Measurements from ENCODE around the gene UBASH3A.

Gene UBASH3A

GRCh38 chr21:42434884-42435283, 31.2 kb downstream of the UBASH3A start:
- no peak for FAIRE-seq

DNA sequence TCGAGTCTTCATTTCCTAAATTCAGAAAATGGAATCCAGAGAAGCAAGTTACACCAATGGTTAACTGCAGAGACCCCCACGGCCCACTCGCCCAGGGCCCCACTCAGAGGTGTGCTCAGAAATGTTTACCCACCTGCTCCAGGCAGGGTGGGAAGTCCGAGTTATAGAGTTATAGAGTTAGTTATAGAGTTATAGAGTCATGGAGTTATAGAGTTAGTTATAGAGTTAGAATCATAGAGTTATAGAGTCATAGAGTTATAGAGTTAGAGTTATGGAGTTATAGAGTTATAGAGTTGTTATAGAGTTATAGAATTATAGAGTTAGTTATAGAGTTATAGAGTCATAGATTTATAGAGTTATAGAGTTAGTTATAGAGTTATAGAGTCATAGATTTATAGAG, 31.7 kb downstream of the UBASH3A start:
- no peak for FAIRE-seq

DNA sequence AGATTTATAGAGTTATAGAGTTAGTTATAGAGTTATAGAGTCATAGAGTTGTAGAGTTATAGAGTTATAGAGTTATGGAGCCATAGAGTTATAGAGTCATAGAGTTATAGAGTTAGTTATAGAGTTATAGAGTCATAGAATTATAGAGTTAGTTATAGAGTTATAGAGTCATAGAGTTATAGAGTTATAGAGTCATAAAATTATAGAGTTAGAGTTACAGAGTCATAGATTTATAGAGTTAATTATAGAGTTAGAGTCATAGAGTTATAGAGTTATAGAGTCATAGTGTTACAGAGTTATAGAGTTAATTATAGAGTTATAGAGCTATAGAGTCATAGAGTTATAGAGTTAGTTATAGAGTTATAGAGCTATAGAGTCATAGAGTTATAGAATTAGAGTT, 32.1 kb downstream of the UBASH3A start:
- no peak for FAIRE-seq

- no peak for FAIRE-seq
Measured at GRCh38 chr21:42436914-42437313, 33.2 kb downstream of the UBASH3A start.

- FAIRE-seq: no peak
Measured at GRCh38 chr21:42437786-42438185, 34.1 kb downstream of the UBASH3A start.

DNA sequence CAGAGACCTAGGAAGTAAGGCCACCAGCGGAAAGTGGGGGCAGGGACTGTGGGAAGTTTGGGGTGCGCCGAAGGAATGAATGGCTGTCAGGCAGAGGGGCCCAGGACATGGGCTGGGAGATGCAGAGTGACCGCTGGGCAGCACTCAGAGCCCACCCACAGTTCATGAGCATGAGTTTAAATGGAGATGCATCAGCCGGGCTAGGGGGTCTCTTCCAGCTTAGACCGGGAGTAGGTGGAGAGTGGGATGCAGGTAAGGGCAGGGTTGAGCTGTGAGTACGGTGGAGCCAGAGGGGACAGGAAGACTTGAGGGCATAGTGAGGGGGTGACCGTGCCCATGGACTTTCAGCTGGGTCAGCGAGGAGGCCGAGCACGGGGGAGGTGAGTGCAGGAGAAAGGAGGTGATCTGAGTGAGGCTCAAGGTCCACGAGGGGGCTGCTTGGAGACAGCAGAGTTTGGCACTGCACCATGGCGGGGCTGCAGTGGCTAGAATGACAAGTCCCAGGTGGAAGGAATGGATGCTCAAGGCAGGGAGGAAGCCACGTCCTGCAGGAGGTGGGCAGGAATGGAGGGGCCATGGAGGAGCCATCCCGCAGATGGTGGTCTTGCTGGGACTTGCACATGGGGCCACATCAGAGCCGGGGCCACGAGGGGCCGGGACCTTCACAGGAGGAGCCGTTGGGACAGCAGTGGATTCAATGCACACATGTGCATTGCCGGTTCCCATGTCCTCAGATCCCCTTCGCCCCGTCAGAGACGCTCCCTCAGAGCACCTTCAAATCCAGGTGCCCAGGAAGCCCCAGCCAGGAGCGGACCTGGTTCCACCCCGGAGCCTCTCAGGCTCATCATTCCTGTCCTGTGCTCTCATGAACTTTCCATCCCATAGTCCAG, 34.9 kb downstream of the UBASH3A start:
- no peak for FAIRE-seq

DNA sequence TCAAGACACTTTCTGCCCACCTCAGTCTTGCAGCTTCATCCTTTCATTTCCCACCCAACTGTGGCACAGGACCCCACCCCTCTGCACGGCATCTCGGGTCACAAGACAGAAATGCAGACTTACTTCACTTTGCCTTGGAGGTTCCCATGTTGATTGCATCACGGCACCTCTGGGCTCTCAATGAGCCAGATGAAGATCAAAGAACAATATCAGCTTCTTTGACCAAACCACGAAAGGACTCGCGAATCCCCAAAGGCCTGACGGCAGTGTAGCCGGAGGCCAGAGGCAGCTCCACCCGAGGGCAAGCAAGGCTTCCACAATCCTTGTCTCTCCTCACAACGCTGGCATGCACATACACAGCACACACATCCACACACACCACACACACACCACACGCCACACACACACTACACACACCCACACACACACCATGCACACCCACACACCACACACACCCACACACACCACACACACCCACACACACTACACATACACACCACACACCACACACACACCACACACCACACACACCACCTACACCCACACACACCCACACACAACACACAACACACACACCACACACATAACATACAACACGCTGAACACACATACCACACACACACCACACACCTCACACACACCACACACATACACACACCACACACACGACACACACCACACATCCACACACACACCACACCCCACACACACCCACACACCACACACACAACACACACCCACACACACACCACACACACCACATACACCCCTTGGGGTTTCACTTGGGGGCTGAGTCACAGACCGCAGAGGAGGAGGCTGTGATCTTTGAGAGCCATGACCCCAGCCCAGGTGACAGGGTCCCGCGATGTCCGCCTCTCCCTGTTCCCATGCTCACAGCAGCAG, 35.8 kb downstream of the UBASH3A start:
- no peak for FAIRE-seq

DNA sequence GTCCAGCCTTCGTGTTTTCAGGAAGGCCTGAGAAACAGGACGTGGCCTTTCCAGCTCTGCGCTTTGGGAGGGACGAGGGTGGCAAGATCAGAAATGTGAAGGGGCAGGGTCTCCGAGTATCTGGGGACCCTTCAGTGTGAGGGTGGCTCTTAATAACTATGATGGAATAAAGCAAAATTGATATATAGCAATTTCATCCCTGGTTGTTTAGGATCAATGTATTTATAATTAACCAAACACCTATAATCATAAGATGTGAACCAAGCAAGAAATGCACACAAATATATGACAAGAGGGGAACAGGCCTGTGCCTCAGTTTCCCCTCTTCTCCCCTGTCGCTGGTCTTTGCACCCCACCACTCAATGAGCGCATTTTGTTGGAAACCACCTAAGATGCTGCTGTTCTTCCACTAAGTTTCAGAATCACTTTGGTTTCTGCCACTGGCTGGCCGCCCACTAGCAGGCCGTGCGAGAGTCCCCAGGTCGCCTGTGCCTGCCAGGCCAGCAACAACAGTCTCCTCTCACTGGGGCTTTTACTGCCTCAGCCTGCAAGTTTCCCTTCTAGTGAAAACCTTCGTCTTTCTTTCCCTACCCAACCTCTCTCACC, 36.6 kb downstream of the UBASH3A start:
- no peak for FAIRE-seq

DNA sequence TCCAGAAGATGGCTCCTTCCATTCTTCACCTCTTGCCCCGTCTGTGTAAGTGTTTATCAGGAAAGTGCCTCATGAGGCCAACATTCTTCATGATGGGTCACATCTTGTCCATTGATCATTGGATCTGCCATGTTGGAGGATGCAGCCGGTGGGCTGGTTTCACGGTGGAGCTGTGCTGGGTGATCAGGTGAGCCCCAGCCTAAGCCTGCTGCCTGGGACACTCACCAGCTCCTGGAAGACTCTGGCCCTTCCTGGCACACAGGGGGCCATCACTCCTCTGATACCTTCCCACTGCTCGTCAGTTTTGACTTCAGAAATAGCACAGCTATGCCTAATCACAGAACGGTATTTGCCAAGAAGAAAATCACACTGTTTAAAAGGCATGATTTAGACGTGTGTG, 38.3 kb downstream of the UBASH3A start:
- no peak for FAIRE-seq

DNA sequence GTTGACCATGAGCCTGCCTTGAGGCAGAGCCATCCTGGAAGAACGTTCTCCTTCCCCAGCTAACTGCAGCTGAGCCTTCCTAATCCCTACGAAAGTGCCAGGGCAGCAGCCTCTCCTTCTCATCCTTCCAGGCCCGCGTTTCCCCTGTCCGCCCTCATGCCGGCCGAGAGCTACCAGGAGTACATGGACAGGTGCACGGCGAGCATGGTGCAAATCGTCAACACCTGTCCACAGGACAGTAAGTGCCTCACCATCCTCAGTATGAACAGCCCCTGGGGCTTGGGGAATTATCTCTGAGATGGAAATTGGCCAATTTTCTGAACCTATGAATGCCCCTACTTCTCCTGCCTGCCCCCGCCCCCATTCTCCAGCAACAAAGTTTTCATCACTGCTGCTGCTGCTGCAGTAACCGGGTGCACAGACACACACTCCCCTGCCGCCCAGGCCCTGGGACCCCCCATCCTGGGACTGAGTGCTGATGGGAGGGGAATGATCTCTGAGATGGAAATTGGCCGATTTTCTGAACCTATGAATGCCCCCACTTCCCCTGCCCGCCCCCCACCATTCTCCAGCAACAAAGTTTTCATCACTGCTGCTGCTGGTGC, 39.6 kb downstream of the UBASH3A start:
- FAIRE-seq: no peak

GRCh38 chr21:42443876-42444744, 40.4 kb downstream of the UBASH3A start:
- no peak for FAIRE-seq

- no peak for FAIRE-seq
Measured at GRCh38 chr21:42444745-42445059, 41.0 kb downstream of the UBASH3A start.

DNA sequence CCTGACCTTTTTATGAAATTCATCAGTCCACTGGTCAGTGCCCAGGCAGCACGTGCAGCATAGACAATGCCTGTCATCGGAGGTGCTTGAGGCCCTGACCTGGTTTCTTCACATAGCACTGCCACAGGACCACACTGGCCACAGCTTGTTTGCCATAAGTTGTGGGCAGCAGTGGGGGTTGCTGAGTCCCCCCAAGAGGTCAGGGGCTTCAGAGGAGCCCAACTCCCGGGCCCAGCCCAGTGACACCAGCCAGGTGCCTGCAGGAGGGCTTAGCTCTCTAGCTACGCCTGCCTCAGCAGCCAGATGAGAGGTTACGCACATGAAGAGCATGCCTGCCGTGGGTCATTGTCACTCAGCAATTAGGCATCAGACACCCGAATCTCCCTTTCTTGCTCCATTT, 41.6 kb downstream of the UBASH3A start:
- FAIRE-seq: no peak

- no peak for FAIRE-seq
Measured at GRCh38 chr21:42446531-42446930, 42.8 kb downstream of the UBASH3A start.

DNA sequence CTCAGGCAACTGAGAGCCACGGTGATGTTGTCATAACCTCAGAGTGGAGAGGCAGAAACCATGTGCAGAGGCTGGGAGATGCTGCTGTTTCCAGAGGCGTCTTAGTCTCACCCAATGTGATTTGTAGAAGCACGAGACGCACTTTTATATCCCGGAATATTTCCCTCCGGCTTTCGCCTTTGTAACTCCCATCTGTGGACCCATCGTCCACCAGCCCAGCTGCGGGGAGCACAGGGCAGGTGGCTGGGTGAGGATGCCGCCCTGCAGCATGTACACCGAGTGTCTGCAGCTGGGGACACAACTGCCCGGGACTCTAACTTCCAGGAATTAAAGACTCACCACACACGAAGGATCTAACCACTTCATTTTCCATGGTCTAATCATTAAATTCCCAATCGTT, 43.5 kb downstream of the UBASH3A start:
- FAIRE-seq: no peak

DNA sequence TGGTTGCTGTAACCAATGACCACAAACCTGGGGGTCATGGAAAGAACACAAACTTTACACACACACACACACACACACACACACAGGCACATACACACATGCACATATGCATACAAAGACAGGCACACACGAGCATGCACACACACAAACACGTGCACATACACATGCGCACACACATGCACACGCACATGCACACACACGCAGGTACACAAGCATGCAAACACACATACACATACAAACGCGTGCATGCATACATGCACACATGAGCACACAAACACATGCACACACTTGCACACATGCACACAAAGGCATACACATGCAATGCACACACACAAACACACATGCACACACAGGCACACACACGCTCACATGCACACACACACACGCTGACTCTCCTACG, 44.0 kb downstream of the UBASH3A start:
- FAIRE-seq: no peak

GRCh38 chr21:42448686-42449085, 45.0 kb downstream of the UBASH3A start:
- no peak for FAIRE-seq

- no peak for FAIRE-seq
Measured at GRCh38 chr21:42451941-42452340, 48.2 kb downstream of the UBASH3A start.

DNA sequence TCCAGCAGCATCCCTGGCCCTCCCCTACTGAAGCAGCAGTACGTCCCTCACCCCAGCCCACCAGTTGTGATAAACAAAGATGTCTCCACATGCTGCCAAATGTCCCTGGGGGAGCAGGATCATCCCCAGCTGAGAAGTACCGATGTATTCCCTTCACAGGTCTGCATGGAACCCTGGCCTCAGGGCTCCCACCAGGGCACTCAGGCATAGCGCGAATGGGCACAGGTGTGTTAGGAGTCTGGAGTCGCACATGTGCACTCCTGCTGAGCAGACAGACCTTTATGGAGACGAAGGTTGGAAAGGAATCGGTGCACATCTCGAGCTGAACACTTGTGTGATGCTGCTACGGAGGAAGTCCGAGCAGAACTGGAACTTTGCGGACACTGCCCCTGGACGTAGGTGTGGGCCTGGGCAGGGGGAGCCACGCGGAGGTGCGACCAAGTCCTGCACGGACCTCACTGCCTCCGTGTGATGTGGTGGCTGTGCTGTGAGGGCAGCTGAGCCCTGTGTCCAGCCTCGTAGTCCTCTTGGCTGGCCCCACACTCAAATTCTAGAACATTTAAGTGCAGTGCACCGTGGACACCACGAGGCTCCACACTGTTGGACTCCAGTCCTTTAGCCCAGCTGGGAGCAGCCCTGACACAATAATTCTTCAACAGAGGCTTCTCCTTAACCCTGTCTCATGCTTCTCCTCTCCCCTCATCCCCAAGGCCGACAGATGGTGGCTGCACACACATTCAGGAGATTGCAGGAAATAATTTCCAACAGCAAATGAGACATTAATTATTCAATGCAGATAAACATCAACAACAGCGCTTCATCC, 48.9 kb downstream of the UBASH3A start:
- no peak for FAIRE-seq

- FAIRE-seq: no peak
Measured at GRCh38 chr21:42453224-42453985, 49.7 kb downstream of the UBASH3A start.

All from A204.1 (cell line).